Suppressor macrophage treated with lipopolysaccharide for 4 hours (primary cell): Measurements from ENCODE around the gene BIVM.
"Not testable (repeated sequence)": the region's sequence is repeated elsewhere in the genome, so short reads cannot be mapped to it uniquely, and the experiment has no call there.

ENCODE experiments used
- DNase-seq: peaks from one replicate; pipeline ENCODE4 v3.0.0-alpha.2; 2020

BIVM gene

GRCh38 chr13:102798581-102799425 lies at the start of gene BIVM, which contains the start of gene POGLUT2:
Gene BIVM, plus strand, starts transcription at chr13:102799119. Its CDS starts 8,149 bp downstream, at chr13:102807268.
Gene POGLUT2, minus strand, starts transcription at chr13:102798976. Its CDS starts 306 bp downstream, at chr13:102798670.
- DNase-seq, result peak; percentile 90

GRCh38 chr13:102751886-102752285 lies 47.0 kb upstream of the BIVM start:
- no peak for DNase-seq

- DNase-seq, result no peak
Measured at GRCh38 chr13:102757006-102757405, 41.9 kb upstream of the BIVM start.

GRCh38 chr13:102758842-102759241 lies 40.1 kb upstream of the BIVM start:
- no peak for DNase-seq

- no peak for DNase-seq
Measured at GRCh38 chr13:102761071-102761470, 37.8 kb upstream of the BIVM start.

GRCh38 chr13:102763741-102764140 lies 35.2 kb upstream of the BIVM start:
- no peak for DNase-seq

GRCh38 chr13:102768909-102769308 lies 30.0 kb upstream of the BIVM start:
- DNase-seq, result no peak

GRCh38 chr13:102769679-102770078 lies 29.2 kb upstream of the BIVM start:
- DNase-seq, result no peak

- DNase-seq, result no peak
Measured at GRCh38 chr13:102770435-102770834, 28.5 kb upstream of the BIVM start.

GRCh38 chr13:102771298-102772041 lies 27.4 kb upstream of the BIVM start:
- peak; percentile 6 for DNase-seq

- no peak for DNase-seq
Measured at GRCh38 chr13:102772042-102772425, 26.9 kb upstream of the BIVM start.

- peak; percentile 94 for DNase-seq
Measured at GRCh38 chr13:102773441-102774213, 25.3 kb upstream of the BIVM start, which contains the start of gene TEX30. Gene TEX30, minus strand, starts transcription at chr13:102773786. Its CDS starts 3,760 bp downstream, at chr13:102770026.

GRCh38 chr13:102774214-102774568 lies 24.7 kb upstream of the BIVM start:
- no peak for DNase-seq

- no peak for DNase-seq
Measured at GRCh38 chr13:102774591-102775520, 24.1 kb upstream of the BIVM start.

- no peak for DNase-seq
Measured at GRCh38 chr13:102776271-102776670, 22.6 kb upstream of the BIVM start.

GRCh38 chr13:102777736-102778135 lies 21.2 kb upstream of the BIVM start:
- DNase-seq, result no peak

- DNase-seq, result no peak
Measured at GRCh38 chr13:102779436-102780159, 19.3 kb upstream of the BIVM start.

GRCh38 chr13:102780656-102781055 lies 18.3 kb upstream of the BIVM start:
- not testable (repeated sequence) for DNase-seq

GRCh38 chr13:102781591-102781990 lies 17.3 kb upstream of the BIVM start:
- no peak for DNase-seq

GRCh38 chr13:102784483-102784882 lies 14.4 kb upstream of the BIVM start:
- DNase-seq, result no peak

GRCh38 chr13:102788683-102789082 lies 10.2 kb upstream of the BIVM start:
- no peak for DNase-seq
